GM19043 (cell line): ENCODE data around the gene GJA8.
"Not testable (repeated sequence)": the region's sequence is repeated elsewhere in the genome, so short reads cannot be mapped to it uniquely, and the experiment has no call there.

ENCODE experiments used
- ATAC-seq: cut with Tn5 transposase; IDR thresholded peaks from one replicate; pipeline ENCODE4 v1.9.1; 2021; ENCODE audit warnings: low read depth; ENCODE audit not compliant: unreplicated experiment

GJA8 gene

DNA sequence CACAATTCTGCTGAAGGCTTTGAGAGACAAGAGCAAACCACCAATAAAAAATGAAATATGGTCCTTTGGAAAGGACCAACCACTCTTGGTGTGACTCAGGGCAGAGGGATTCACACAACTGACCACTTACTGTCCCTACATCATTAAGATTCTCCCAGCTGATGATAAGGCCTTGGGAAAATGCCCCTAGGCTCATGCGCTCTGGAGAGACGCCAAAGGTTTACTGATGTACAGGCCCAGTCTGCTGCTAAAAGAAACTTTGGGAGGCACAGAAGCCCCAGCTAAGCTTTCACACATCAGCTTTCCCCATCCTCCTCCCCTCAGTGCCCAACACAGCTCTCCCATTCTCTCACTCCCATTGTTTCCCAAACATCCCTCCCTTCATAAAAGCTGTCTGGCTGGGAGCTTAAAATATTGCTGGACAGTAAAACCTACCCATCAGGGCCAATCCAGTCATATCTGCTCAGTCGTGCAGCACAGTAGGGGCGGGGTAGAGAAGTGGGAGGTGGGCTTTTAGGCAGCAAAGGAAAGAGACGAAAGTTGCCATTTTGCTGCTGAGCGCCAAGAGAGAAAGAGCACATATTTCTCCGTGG is at the start of gene GJA8:
GJA8 (plus strand) TSS at position 543 of the 593 bp plus-strand sequence. CDS start 5,161 bp downstream, outside the sequence.
- no peak for ATAC-seq

DNA sequence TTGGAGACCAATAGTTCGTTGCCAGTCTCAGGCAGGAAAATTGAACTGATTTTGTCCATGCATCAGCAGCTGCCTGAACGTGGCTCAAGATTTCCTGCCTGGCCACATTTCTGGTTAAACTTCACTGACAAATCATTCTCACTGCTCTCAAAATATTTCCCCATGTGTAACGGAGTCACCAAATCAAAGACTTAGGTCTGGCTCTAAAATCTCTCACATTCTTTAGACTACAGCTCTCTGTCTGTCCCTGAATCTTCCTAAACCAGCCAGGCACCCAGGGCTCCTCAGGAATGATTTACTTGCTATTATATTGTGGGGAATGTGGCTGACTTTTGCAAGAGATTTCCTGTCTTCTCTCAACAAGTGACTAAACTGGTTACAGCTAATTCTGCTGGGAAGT is 49.2 kb upstream of the GJA8 start:
- ATAC-seq, result no peak

DNA sequence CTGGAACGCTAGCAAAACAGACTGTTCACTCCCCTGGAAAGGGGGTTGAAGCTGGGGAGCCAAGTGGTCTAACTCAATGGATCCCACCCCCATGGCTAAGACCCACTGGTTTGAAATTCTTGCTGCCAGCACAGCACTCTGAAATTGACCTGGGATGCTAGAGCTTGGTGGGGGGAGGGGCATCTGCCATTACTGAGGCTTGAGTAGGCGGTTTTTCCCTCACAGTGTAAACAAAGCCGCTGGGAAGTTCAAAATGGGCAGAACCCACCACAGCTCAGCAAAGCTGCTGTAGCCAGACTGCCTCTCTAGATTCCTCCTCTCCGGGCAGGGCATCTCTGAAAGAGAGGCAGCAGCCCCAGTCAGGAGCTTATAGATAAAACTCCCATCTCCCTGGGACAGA is 47.6 kb upstream of the GJA8 start:
- not testable (repeated sequence) for ATAC-seq

DNA sequence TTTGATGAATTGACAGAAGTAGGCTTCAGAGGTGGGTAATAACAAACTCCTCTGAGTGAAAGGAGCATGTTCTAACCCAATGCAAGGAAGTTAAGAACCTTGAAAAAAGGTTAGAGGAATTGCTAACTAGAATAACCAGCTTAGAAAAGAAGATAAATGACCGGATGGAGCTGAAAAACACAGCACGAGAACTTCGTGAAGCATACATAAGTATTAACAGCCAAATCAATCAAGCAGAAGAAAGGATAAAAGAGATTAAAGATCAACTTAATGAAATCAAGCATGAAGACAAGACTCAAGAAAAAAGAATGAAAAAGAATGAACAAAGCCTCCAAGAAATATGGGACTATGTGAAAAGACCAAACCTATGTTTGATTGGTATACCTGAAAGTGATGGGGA is 46.6 kb upstream of the GJA8 start:
- not testable (repeated sequence) for ATAC-seq

DNA sequence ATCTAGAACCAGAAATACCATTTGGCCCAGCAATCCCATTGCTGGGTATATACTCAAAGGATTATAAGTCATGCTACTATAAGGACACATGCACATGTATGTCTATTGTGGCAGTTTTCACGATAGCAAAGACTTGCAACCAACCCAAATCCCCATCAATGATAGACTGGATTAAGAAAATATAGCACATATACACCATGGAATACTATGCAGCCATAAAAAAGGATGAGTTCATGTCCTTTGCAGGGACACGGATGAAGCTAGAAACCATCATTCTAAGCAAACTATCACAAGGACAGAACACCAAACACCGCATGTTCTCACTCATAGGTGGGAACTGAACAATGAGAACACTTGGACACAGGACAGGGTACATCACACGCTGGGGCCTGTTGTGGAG is 35.4 kb upstream of the GJA8 start:
- not testable (repeated sequence) for ATAC-seq

DNA sequence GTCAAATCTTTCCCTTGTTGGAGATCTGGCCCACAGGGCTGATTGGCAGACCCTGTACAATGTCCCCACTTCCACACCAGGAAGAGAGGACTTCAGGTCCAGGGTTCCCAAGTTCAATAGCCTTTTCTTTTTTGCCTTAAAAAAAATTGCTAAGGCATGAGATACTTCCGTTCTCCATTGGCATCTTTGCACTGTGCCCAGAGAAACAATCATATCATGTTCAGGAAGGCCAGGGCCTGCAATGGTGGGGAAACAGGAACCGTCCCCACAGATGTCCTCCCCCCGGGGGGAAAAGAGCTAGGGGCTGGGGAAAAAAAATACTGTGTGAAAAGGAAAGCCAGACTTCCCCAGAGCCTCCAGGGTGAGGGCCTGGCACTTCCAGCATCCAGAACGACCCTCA is 24.6 kb upstream of the GJA8 start:
- ATAC-seq, result no peak

DNA sequence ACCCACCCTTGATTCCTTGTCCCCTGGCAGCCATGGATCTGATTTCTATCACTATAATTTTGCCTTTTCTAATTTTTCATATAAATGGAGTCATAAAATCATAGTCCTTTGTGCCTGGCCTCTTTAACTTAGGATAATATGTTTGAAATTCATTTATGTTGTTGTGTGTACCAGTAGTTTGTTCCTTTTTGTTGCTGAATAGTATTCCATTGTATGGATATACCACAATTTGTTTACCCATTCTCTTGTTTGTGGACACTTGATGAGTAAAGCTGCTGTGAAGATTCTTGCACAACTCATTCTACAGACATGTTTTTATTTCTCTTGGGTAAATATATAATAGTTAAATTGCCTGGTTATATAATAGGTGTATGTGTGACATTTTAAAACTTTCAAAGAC is 22.7 kb upstream of the GJA8 start:
- ATAC-seq, result no peak

DNA sequence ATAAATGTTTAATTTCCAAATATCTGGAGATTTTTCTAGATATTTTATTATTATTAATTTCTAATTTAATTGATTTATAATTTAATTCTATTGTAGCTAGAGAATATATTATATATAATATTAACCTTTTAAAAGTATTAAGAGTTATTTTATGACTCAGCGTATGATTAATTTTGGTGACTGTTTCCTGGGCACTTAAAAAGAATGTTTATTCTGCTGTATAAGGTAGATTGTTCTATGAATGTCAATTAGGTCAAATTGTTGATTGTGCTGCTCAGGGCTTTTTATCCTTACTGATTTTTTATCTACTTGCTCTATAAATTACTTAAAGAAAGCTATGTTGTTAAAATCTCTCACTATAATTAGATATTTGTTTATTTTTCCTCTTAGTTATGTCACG is 20.1 kb upstream of the GJA8 start:
- ATAC-seq, result no peak

DNA sequence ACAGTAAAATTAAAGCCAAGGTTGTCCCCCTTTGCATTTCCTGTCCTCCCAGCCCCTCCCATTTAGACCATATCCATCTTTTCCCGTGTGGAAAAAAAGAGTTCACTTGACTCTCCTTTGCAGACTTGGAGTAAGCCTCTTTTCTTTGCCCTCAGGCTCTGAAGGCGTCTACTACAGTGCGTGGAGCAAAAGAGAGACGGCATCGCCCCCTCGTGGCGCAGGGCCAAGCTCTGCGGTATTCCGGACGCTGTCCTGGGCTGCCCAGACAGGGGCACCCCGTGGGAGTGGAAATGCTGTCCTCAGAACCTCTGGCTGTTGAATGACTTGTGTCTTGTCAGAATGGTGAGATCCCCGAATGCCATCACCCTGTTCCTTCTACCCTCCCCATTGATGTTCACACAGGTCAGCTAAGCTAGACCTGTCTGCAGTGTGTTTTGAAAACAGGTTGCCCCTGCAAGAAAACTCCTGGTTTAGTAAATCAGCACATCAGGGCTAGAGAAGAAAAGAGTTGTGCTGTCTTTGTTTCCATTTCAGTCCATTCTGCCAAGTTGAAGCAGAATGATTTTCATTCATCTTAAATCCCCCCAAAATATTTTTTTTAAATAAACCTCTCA is 12.3 kb upstream of the GJA8 start:
- ATAC-seq, result peak; percentile 72

DNA sequence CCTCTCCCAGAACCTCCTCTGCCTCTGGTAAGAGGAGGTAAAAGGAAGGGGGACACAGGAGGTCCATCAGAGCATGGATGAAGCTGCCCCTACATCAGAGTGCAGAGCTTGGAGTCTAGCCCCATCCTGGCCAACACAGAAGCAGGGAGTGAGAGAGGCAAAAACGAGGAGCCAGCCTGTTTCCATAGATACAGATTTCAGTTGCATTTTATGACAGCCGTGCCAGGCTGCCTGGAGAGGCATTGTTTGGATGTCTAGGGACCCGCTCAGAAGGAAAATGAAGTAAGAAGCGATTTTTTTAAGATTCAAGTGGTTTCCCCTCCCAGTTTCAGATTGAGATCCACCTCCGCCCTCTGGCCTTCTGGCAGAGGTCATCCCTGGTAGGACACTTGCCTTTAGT is 11.5 kb upstream of the GJA8 start:
- ATAC-seq, result no peak

DNA sequence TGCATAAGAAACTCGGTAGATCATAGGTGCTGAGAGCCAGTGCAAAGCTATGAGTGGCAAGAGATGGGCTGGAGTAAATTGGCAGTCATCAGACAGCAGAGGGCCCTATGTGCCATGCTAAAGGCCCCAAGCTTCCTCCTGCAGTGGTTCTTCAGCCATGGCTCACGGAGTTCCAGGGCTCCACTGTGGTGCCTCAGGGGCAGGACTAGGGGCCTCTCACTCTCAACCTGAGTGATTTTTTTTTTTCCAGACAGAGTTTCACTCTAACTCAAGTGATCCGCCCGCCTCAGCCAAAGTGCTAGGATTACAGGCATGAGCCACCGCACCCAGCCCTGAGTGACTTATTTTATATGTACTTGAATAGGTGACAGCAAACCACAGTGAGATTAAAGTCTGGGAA is 10.4 kb upstream of the GJA8 start:
- ATAC-seq, result no peak

DNA sequence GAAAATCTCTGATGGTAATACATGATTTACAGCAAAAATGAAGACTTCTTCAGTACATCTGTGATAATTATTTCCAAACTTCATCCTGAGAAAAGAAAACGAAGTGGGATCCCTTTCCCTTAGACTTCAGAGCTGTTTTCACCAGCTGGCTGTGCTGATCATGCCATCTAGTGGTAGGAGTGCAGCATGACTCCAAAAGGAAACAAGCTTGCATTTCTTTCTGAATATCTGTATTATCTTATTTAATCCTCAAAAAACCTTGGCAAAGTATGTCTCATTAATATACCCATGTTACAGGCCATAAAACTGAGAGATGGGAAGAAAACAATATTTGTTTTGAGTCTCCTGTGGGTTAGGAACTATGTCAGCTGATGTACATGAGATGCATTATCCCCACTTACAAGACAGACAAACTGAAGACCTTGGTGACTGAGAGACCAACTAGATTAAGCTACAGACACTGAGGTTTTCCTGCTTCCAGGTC is 9.8 kb upstream of the GJA8 start:
- no peak for ATAC-seq

DNA sequence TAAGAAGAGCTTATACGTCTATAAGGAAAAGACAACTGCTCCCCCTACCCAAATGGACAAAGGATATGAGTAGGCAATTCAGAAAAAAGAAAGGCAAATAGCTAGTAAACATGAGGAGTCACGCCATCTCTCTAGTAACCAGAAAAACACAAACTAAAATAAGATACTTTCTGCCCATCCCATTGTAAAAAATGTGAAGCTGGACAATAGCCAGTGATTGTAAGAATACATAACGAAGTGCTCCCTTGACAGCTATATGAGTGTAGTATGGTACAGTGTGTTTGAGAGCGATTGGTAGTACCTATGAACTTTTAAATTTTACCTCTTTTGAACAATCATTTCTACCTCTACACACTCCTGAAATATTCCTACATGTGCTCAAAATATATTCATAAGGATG is 7.5 kb upstream of the GJA8 start:
- ATAC-seq, result no peak

DNA sequence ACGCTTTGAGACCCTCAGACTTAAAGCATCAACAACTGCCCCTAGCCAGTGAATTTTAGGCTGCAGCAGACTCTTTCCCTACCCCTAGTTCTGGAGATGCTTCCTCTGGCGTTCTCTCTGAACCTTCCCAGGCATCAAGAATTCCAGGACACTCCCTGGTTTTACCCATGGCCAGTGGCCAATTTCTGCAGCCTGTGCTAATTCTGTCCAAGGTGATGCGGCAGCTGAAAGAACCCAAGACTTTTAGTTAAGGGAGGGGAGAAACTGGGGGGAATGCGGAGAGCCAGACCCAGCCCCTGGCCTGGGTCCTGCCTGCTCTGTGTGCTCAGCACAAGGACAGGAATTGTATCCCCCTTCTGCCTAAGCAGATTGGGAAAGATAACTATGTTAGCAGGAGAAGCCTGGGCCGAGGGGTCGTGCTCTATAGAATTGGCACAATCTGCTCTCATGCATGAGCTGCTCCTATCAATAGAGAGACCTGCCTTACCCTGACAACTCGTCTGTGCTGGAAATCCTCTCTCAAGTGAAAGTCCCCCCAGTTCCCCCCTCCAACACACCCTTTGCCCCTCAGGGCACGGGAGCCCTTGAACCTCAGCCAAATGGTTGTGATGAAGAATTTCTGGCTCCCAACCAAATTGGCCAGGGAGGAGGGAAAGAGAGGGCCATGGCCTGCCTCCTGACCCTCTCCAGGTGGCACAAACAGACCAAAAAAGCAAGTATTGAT is 5.4 kb upstream of the GJA8 start:
- no peak for ATAC-seq

DNA sequence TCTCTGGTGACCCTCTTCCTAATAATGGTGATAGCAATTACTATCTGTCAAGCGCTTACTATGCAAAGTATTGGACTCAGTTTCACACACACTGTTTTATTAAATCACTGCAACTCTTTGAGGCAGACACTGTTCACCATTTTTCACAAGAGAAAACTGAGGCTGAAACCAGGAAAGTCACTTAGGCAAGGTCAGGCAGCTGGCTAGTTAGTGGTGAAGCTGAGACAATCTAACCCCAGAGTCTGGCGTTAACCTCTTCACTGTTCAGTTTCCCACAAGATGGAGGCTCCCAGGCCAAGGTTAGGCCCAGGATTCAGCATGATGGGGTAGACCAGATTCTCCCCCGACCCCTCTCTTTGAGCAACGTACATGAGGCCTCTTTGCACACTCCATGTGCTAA is 4.8 kb upstream of the GJA8 start:
- ATAC-seq, result no peak

DNA sequence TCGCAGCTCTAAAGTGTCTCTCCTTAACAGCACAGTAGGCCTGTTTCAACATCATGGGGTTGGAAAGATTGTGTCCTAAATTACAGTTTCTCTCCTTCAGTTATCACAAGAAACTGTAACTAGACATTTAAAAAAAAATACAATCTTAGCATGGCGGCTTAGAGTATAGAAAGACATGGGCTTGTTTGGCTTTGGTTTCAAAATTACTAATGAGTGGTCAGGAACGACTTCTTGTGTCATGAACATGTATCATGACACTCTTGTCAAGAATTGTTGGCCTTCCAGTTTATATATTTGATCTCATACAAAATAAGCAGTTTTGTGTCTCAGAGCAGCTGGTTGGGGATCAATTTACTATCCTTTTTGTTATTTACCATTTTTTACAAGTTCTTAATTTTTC is 2.1 kb downstream of the GJA8 start:
- no peak for ATAC-seq

DNA sequence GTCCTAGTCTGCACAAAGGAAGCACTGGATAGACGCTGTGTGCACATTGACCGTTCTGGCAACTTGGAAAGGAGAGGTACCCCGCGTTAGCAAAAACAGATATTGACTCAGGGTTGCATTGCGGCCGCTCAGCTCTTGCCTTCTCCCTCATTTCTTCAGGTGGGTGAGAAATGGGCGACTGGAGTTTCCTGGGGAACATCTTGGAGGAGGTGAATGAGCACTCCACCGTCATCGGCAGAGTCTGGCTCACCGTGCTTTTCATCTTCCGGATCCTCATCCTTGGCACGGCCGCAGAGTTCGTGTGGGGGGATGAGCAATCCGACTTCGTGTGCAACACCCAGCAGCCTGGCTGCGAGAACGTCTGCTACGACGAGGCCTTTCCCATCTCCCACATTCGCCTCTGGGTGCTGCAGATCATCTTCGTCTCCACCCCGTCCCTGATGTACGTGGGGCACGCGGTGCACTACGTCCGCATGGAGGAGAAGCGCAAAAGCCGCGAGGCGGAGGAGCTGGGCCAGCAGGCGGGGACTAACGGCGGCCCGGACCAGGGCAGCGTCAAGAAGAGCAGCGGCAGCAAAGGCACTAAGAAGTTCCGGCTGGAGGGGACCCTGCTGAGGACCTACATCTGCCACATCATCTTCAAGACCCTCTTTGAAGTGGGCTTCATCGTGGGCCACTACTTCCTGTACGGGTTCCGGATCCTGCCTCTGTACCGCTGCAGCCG is 5.4 kb downstream of the GJA8 start:
- no peak for ATAC-seq

DNA sequence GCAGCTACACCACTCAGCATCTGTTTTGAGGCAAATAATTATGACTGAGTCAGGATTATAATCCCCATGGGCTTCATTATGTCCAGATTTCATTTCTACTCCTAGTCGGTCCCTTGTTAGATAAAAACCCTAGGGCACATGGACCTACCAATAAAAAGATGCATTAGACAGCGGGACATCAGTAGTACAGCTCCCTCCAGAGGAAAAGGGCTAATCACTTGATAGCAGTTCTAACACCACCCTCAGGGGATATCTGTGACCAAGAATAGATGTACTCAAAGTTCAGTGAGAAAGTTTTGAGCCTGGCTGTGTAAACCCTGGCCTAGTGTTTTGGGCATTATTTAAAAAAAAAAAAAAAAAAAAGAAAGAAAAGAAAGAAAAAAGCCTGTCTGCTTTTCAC is 10.0 kb downstream of the GJA8 start:
- ATAC-seq, result no peak

DNA sequence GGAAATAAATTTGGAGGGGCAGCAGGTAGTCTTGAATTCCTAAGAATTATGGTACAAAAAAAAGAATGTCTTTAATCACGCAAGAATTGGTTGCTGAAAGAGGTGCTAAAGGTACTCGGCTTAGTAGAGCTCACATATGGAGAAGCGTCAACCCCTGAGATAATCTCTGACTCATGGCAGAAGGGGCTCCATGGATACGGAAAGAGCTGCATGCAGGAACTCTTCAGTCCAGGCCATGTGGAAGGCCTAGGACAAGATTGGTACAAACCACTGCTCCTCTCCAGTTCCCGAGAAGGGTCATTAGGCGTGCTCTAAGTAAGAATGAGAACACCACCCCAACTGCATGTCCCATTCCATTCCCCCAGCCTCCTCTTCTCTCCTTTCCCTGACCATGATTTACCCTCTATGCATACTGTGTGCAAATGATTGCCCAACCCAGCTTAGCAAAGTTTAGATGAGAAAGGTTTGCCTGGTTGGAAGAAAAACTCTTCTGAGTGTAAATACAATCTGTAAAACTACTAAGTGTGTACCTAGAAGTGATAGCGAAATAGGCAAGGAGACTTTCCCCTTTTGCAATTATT is 10.9 kb downstream of the GJA8 start:
- no peak for ATAC-seq

DNA sequence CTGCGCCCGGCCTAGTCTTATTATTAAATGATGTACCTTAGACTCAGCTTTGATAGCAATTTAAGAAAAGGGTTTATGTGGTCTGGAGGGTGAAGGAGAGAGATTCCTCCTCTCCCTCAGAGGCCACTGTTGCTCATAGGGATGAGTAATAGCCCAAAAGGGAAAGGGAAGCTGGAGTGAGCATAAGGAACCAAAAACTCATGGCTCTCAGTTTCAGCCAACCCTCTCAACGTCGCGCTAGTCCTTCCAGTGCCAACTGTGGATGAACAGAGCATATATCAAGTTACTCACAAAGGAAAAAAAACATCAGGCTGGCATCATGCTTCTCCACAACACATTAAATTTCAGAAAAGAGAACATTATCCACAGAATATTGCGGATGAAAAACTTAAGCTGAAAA is 17.3 kb downstream of the GJA8 start:
- no peak for ATAC-seq

DNA sequence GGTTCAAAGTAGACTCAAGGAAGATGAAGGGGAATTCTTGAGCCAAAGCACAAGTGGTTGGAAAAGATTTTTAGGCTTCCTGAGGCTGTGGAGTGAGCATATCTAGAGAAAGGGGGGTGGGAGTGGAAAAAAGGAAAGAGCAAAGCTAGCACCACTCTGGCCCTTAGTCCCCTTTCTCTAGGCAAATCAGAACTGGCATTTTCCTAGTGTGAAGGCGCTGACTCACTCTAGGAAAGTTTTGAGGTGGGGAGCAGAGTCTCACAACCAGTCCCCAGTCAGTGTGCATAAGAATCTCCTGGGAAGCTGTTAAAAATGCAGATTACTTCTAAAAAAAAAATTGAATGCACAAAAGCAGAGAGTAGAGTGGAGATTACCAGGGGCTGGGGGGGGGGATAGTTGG is 22.2 kb downstream of the GJA8 start:
- ATAC-seq, result no peak
